GM19238 (cell line): ENCODE data around the gene MYL9.

Experiments
- DNase-seq: peaks from one replicate; pipeline ENCODE4 v3.0.0; 2011; ENCODE audit warnings: low spot score; ENCODE audit not compliant: insufficient read length

Gene MYL9

GRCh38 chr20:36579996-36580545, 38.8 kb downstream of the MYL9 start:
- no peak for DNase-seq

GRCh38 chr20:36582322-36582721, 41.0 kb downstream of the MYL9 start:
- no peak for DNase-seq

- DNase-seq, result no peak
Measured at GRCh38 chr20:36582821-36583220, 41.5 kb downstream of the MYL9 start.

GRCh38 chr20:36584018-36584481, 42.7 kb downstream of the MYL9 start:
- DNase-seq, result no peak

GRCh38 chr20:36585410-36586125, 44.2 kb downstream of the MYL9 start:
- no peak for DNase-seq

- no peak for DNase-seq
Measured at GRCh38 chr20:36587388-36588070, 46.2 kb downstream of the MYL9 start.

- DNase-seq, result no peak
Measured at GRCh38 chr20:36591281-36591680, 50.0 kb downstream of the MYL9 start.

- no peak for DNase-seq
Measured at GRCh38 chr20:36591854-36592641, 50.7 kb downstream of the MYL9 start.

- no peak for DNase-seq
Measured at GRCh38 chr20:36593347-36593929, 52.1 kb downstream of the MYL9 start.

- no peak for DNase-seq
Measured at GRCh38 chr20:36599912-36600345, 58.6 kb downstream of the MYL9 start.
